Measurements from ENCODE around the gene ACTL7B.

DNA sequence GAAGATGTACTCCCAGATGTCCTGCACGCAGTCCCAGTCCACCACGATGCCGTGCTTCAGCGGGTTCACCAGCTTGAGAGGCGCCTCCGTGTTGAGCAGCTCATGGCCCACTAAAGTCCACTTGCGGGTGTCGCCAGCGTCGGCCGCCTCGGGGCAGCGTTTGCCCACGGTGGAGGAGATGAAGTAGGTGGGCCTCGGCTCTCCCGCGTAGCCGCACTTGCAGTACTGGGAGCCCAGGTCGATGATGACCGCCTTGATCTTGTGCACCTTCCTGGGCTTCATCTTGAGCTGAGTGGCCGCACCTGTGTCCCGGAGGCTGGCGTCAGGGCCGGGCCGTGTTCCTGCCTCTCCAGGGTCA, 278 bp downstream of the ACTL7B start:
- no peak for TF ChIP-seq CTCF (conservative IDR thresholded peaks at IDR 0.05 in 1 of 2, IDR thresholded peaks at IDR 0.05 in 1 of 2; ENCODE audit: low read depth in 1 of 2, low read length in 2 of 2)
- no peak for TF ChIP-seq EZH2 (IDR thresholded peaks at IDR 0.05; ENCODE audit: low read length, missing control alignments)
